Endodermal cell (in vitro differentiated cells): ENCODE measurements around the gene HACD2. TPM values are rescaled to one million over a fixed set of nuclear protein-coding genes. Genes with fewer than 3 reads are reported as not detected.

Source experiments
- DNase-seq: peaks from one replicate; pipeline ENCODE4 v3.0.0-alpha.2; 2017
- H3K27ac ChIP-seq: 2 replicates; pipeline ENCODE4 v1.5.1; 2013; ENCODE audit warnings: mild to moderate bottlenecking, low read depth, low read length, moderate library complexity
- H3K27me3 ChIP-seq: 2 replicates; pipeline ENCODE4 v1.6.1; 2013; ENCODE audit warnings: mild to moderate bottlenecking, low read length, moderate library complexity; ENCODE audit not compliant: insufficient read depth, control insufficient read depth, poor library complexity, severe bottlenecking
- H3K36me3 ChIP-seq: 2 replicates; pipeline ENCODE4 v1.7.0; 2013; ENCODE audit warnings: mild to moderate bottlenecking, low read length, moderate library complexity; ENCODE audit not compliant: control insufficient read depth, insufficient read depth
- H3K4me1 ChIP-seq: one replicate; pipeline ENCODE4 v1.7.0; 2013; ENCODE audit warnings: low read length; ENCODE audit not compliant: control insufficient read depth, insufficient read depth
- H3K4me3 ChIP-seq: 2 replicates; pipeline ENCODE4 v1.5.1; 2013; ENCODE audit warnings: mild to moderate bottlenecking, low read length, moderate library complexity
- H3K9ac ChIP-seq: 2 replicates; pipeline ENCODE4 v1.6.1; 2013; ENCODE audit warnings: mild to moderate bottlenecking, low read length, moderate library complexity; ENCODE audit not compliant: poor library complexity, severe bottlenecking; ENCODE audit errors: extremely low read depth
- H3K9me3 ChIP-seq: 2 replicates; pipeline ENCODE4 v1.6.1; 2013; ENCODE audit warnings: mild to moderate bottlenecking, low read length, moderate library complexity; ENCODE audit not compliant: control insufficient read depth
- H3K27ac Mint-ChIP-seq: 2 replicates; pipeline ENCODE4 v1.8.0; 2020; ENCODE audit warnings: mixed read lengths
- H3K27me3 Mint-ChIP-seq: 2 replicates; pipeline ENCODE4 v1.8.0; 2021; ENCODE audit warnings: mild to moderate bottlenecking, mixed read lengths; ENCODE audit not compliant: insufficient read depth
- H3K36me3 Mint-ChIP-seq: 2 replicates; pipeline ENCODE4 v1.8.0; 2020; ENCODE audit warnings: low read depth, mixed read lengths
- H3K4me1 Mint-ChIP-seq: 2 replicates; pipeline ENCODE4 v1.8.0; 2020; ENCODE audit warnings: mixed read lengths
- H3K4me3 Mint-ChIP-seq: 2 replicates; pipeline ENCODE4 v1.8.0; 2020; ENCODE audit warnings: mild to moderate bottlenecking, moderate library complexity, mixed read lengths
- H3K9me3 Mint-ChIP-seq: 2 replicates; pipeline ENCODE4 v1.8.0; 2020; ENCODE audit warnings: mild to moderate bottlenecking, mixed read lengths
- CTCF ChIP-seq: fragments of 200-600 bp; sonication (generic); conservative IDR thresholded peaks from 2 replicates; pipeline ENCODE4 v1.5.0; 2021; ENCODE audit warnings: antibody characterized with exemption, mild to moderate bottlenecking
- WGBS, 2 experiments: methylation state at CpG; one replicate each; pipeline versions ENCODE4 v1.1.5 to v1.1.7; 2013; ENCODE audit warnings: missing lambda C conversion rate in 2 of 2, mixed read lengths in 1 of 2; ENCODE audit not compliant: insufficient coverage in 1 of 2, insufficient read length in 1 of 2; 5-methylcytosine and 5-hydroxymethylcytosine counted together
- total RNA-seq, 2 donors: library from RNA; stranded (reverse); fragmentation: NEBNext Ultra II Directional in 1 of 2; extraction: Animal tissue kit (Norgen Biotek cat#: 25700) in 1 of 2; gene quantifications; 2 replicates in 1 of 2; 3 replicates in 1 of 2; pipeline ENCODE4 v1.2.1, GENCODE V29; 2021

HACD2 gene
- total RNA-seq, 2 donors from 2014 or later = 32.5 to 48.7 TPM

GRCh38 chr3:123628996-123629746 lies 44.3 kb upstream of the HACD2 start:
- H3K36me3 ChIP-seq = no peaks in the 10 kb centered on the region
- WGBS, 2 experiments = 94 to 97% methylated on average over 12 to 22 of the region's 22 CpGs
- H3K4me1 ChIP-seq = no peaks in the 10 kb centered on the region
- no peaks in the 10 kb centered on the region for H3K27me3 ChIP-seq
- Mint-ChIP-seq H3K36me3 (peaks cover 6% of the 10 kb centered on the region), H3K4me3 (no peak overlapping the region), H3K4me1 (peaks cover 13% of the 10 kb centered on the region), H3K27me3 (no peaks in the 10 kb centered on the region), H3K9me3 (no peaks in the 10 kb centered on the region), H3K27ac (no peak overlapping the region)
- no peak overlapping the region for H3K4me3 ChIP-seq
- no peak for TF ChIP-seq CTCF
- no peak for DNase-seq
- H3K27ac ChIP-seq = no peak overlapping the region
- no peaks in the 10 kb centered on the region for H3K9me3 ChIP-seq
- no peak overlapping the region for H3K9ac ChIP-seq

GRCh38 chr3:123627673-123628670 lies 43.1 kb upstream of the HACD2 start:
- Histone ChIP-seq H3K9me3 (no peaks in the 10 kb centered on the region), H3K4me1 (no peaks in the 10 kb centered on the region), H3K27ac (no peak overlapping the region), H3K4me3 (no peak overlapping the region), H3K36me3 (no peaks in the 10 kb centered on the region), H3K27me3 (no peaks in the 10 kb centered on the region), H3K9ac (no peak overlapping the region)
- no peak for TF ChIP-seq CTCF
- Mint-ChIP-seq H3K9me3 (no peaks in the 10 kb centered on the region), H3K27me3 (no peaks in the 10 kb centered on the region), H3K4me3 (no peak overlapping the region), H3K27ac (no peak overlapping the region), H3K4me1 (peaks cover 6% of the 10 kb centered on the region), H3K36me3 (peaks cover 6% of the 10 kb centered on the region)
- 92% methylated on average over 6 of the region's 6 CpGs; no CpG with 5 or more reads in 1 of the 2 experiments for WGBS, 2 experiments
- DNase-seq = no peak

GRCh38 chr3:123626881-123627280 lies 42.0 kb upstream of the HACD2 start:
- Histone ChIP-seq H3K27me3 (no peaks in the 10 kb centered on the region), H3K4me1 (no peaks in the 10 kb centered on the region), H3K36me3 (no peaks in the 10 kb centered on the region), H3K9ac (no peak overlapping the region), H3K4me3 (no peak overlapping the region), H3K9me3 (no peaks in the 10 kb centered on the region), H3K27ac (no peak overlapping the region)
- Mint-ChIP-seq H3K9me3 (no peaks in the 10 kb centered on the region), H3K27me3 (no peaks in the 10 kb centered on the region), H3K4me1 (no peaks in the 10 kb centered on the region), H3K4me3 (no peak overlapping the region), H3K36me3 (peaks cover 6% of the 10 kb centered on the region), H3K27ac (no peak overlapping the region)
- 84 to 100% methylated on average over 5 to 7 of the region's 7 CpGs for WGBS, 2 experiments
- no peak for TF ChIP-seq CTCF
- no peak for DNase-seq
